ENCODE data around the gene BCKDHB.
"Not testable (repeated sequence)": the region's sequence is repeated elsewhere in the genome, so short reads cannot be mapped to it uniquely, and the experiment has no call there.

The BCKDHB gene

DNA sequence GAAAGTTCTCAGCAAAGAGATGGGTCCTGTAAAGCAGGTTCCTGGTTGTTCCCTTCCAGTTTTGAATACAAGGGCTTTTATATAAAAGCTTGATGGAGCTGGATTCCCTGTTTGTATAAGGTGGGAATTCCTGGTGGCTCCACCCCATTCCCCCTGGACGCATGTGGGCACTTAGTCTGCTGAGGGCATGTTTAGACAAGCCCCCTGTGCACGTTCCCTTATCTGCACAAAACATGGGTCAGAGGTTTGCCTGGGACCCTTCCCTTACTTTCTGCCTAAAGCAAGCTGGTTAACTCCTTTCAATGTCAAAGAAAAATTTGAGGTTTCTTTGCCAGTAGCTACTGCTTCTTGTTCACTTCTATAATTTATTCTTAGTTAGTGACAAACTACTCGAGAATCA, 181.1 kb downstream of the BCKDHB start:
- Histone ChIP-seq H3K27ac (ENCODE audit: low read length) (no peak overlapping the region), H3K4me2 (ENCODE audit: low read depth, low read length) (no peak overlapping the region), H2AFZ (ENCODE audit: low read length) (no peak overlapping the region), H3K4me3 (ENCODE audit: low read length) (no peak overlapping the region), H3K9me3 (replicated peaks; ENCODE audit: insufficient read depth, low read length) (no peaks in the 10 kb centered on the region), H3K79me2 (ENCODE audit: low read length) (no peaks in the 10 kb centered on the region), H4K20me1 (ENCODE audit: insufficient read depth, low read length) (no peaks in the 10 kb centered on the region), H3K4me1 (ENCODE audit: low read length) (no peaks in the 10 kb centered on the region), H3K36me3 (replicated peaks; ENCODE audit: insufficient read depth, low read length) (no peaks in the 10 kb centered on the region), H3K9ac (ENCODE audit: low read length) (no peak overlapping the region), H3K27me3 (replicated peaks; ENCODE audit: insufficient read depth, low read length) (no peaks in the 10 kb centered on the region), H3F3A (ENCODE audit: insufficient read depth, low read length) (no peaks in the 10 kb centered on the region), H3K9me2 (replicated peaks; ENCODE audit: insufficient read depth, low read length) (no peaks in the 10 kb centered on the region)
- TF ChIP-seq, protein P1, sequence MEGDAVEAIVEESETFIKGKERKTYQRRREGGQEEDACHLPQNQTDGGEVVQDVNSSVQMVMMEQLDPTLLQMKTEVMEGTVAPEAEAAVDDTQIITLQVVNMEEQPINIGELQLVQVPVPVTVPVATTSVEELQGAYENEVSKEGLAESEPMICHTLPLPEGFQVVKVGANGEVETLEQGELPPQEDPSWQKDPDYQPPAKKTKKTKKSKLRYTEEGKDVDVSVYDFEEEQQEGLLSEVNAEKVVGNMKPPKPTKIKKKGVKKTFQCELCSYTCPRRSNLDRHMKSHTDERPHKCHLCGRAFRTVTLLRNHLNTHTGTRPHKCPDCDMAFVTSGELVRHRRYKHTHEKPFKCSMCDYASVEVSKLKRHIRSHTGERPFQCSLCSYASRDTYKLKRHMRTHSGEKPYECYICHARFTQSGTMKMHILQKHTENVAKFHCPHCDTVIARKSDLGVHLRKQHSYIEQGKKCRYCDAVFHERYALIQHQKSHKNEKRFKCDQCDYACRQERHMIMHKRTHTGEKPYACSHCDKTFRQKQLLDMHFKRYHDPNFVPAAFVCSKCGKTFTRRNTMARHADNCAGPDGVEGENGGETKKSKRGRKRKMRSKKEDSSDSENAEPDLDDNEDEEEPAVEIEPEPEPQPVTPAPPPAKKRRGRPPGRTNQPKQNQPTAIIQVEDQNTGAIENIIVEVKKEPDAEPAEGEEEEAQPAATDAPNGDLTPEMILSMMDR (IDR thresholded peaks at IDR 0.05; ENCODE audit: low read length), result no peak
- TF ChIP-seq EZH2 (optimal IDR thresholded peaks at IDR 0.05; ENCODE audit: low read depth, low read length) (no peak), EZH2phosphoT487 (IDR thresholded peaks at IDR 0.05; ENCODE audit: low read length) (no peak)
- DNase-seq, result no peak

DNA sequence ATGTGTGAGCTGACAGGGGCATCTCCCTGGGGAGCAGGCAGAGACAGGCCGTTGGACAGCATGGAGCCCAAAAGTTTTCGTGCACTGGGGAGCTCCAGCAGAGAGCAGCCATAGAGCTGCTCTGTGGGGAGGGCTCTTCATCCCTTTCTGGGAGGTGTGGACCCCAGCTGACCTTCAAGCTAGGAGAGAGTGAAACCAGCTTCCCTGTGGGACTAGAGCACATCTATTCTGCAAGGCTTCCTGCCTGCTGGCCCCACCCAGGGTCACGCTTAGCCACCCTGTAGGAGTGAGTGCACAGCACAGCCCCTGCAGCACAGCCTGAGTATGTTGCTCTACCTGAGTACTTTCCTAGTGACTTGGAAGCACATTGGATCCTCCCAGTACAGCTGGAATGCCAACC, 183.3 kb downstream of the BCKDHB start:
- Histone ChIP-seq H2AFZ (ENCODE audit: low read length) (no peak overlapping the region), H3K9me3 (replicated peaks; ENCODE audit: insufficient read depth, low read length) (no peaks in the 10 kb centered on the region), H3K27ac (ENCODE audit: low read length) (no peak overlapping the region), H3F3A (ENCODE audit: insufficient read depth, low read length) (no peaks in the 10 kb centered on the region), H3K36me3 (replicated peaks; ENCODE audit: insufficient read depth, low read length) (no peaks in the 10 kb centered on the region), H3K4me3 (ENCODE audit: low read length) (no peak overlapping the region), H3K9ac (ENCODE audit: low read length) (no peak overlapping the region), H3K4me2 (ENCODE audit: low read depth, low read length) (no peak overlapping the region), H3K79me2 (ENCODE audit: low read length) (no peaks in the 10 kb centered on the region), H3K9me2 (replicated peaks; ENCODE audit: insufficient read depth, low read length) (no peaks in the 10 kb centered on the region), H3K27me3 (replicated peaks; ENCODE audit: insufficient read depth, low read length) (no peaks in the 10 kb centered on the region), H4K20me1 (ENCODE audit: insufficient read depth, low read length) (no peaks in the 10 kb centered on the region), H3K4me1 (ENCODE audit: low read length) (no peaks in the 10 kb centered on the region)
- TF ChIP-seq, protein P1 (IDR thresholded peaks at IDR 0.05; ENCODE audit: low read length), result no peak
- TF ChIP-seq EZH2 (optimal IDR thresholded peaks at IDR 0.05; ENCODE audit: low read depth, low read length), result no peak
- no peak for TF ChIP-seq EZH2phosphoT487 (IDR thresholded peaks at IDR 0.05; ENCODE audit: low read length)
- no peak for DNase-seq

DNA sequence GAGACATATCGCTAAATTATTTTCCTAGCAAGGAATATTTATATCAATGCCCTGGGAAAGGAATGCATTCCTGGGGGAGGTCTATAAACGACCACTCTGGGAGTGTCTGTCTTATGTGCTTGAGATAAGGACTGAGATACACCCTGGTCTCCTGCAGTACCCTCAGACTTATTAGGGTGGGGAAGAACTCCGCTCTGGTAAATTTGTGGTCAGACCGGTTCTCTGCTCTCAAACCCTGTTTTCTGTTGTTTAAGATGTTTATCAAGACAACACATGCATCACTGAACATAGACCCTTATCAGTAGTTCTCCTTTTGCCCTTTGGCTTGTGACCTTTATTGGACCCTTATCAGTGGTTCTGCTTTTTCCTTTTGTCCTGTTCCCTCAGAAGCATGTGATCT, 188.1 kb downstream of the BCKDHB start:
- H2AFZ ChIP-seq (ENCODE audit: low read length), result not testable (repeated sequence)

DNA sequence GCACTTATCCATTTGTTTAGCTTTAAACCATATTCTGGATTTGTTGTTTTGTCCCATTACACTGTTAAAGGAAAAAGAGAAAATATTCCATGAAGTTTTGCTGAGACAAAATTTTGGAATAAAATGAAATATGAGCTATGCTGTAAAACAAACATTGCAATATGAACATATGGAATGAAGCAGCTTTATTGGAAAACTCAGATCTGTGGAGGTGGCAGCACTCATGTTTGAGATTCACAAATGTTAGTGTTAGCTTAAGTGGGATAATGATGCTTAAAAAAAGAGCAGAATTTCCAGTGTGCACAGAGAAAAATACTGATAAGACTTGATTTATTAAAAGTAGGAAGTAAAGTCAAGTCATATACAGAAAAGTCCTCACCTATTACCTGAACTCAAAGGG, 196.2 kb downstream of the BCKDHB start:
- Histone ChIP-seq H3K79me2 (ENCODE audit: low read length) (no peaks in the 10 kb centered on the region), H3F3A (ENCODE audit: insufficient read depth, low read length) (no peaks in the 10 kb centered on the region), H3K27ac (ENCODE audit: low read length) (no peak overlapping the region), H3K4me2 (ENCODE audit: low read depth, low read length) (no peak overlapping the region), H4K20me1 (ENCODE audit: insufficient read depth, low read length) (no peaks in the 10 kb centered on the region), H3K27me3 (replicated peaks; ENCODE audit: insufficient read depth, low read length) (no peaks in the 10 kb centered on the region), H3K9ac (ENCODE audit: low read length) (no peak overlapping the region), H3K9me3 (replicated peaks; ENCODE audit: insufficient read depth, low read length) (no peaks in the 10 kb centered on the region), H2AFZ (ENCODE audit: low read length) (no peak overlapping the region), H3K36me3 (replicated peaks; ENCODE audit: insufficient read depth, low read length) (no peaks in the 10 kb centered on the region), H3K4me1 (ENCODE audit: low read length) (no peaks in the 10 kb centered on the region), H3K9me2 (replicated peaks; ENCODE audit: insufficient read depth, low read length) (no peaks in the 10 kb centered on the region), H3K4me3 (ENCODE audit: low read length) (no peak overlapping the region)
- TF ChIP-seq EZH2phosphoT487 (IDR thresholded peaks at IDR 0.05; ENCODE audit: low read length) (no peak), EZH2 (optimal IDR thresholded peaks at IDR 0.05; ENCODE audit: low read depth, low read length) (no peak)
- TF ChIP-seq, protein P1 (IDR thresholded peaks at IDR 0.05; ENCODE audit: low read length), result no peak
- no peak for DNase-seq

More for the DNA sequence above, 188.1 kb downstream of the BCKDHB start:
- H3K4me2 ChIP-seq (ENCODE audit: low read depth, low read length); H3F3A ChIP-seq (ENCODE audit: insufficient read depth, low read length); H3K9me2 ChIP-seq (replicated peaks; ENCODE audit: insufficient read depth, low read length); H3K36me3 ChIP-seq (replicated peaks; ENCODE audit: insufficient read depth, low read length); H3K4me3 ChIP-seq (ENCODE audit: low read length); H3K9me3 ChIP-seq (replicated peaks; ENCODE audit: insufficient read depth, low read length); H4K20me1 ChIP-seq (ENCODE audit: insufficient read depth, low read length); H3K4me1 ChIP-seq (ENCODE audit: low read length); DNase-seq; H3K79me2 ChIP-seq (ENCODE audit: low read length); H3K27ac ChIP-seq (ENCODE audit: low read length); H3K27me3 ChIP-seq (replicated peaks; ENCODE audit: insufficient read depth, low read length); H3K9ac ChIP-seq (ENCODE audit: low read length): not testable (repeated sequence)
